HG02759 (cell line): Measurements from ENCODE around the gene SCN1A.

Experiments used
- ATAC-seq: cut with Tn5 transposase; IDR thresholded peaks from one replicate; pipeline ENCODE4 v1.9.1; 2021; ENCODE audit warnings: mild to moderate bottlenecking, moderate library complexity; ENCODE audit not compliant: unreplicated experiment

The SCN1A gene

DNA sequence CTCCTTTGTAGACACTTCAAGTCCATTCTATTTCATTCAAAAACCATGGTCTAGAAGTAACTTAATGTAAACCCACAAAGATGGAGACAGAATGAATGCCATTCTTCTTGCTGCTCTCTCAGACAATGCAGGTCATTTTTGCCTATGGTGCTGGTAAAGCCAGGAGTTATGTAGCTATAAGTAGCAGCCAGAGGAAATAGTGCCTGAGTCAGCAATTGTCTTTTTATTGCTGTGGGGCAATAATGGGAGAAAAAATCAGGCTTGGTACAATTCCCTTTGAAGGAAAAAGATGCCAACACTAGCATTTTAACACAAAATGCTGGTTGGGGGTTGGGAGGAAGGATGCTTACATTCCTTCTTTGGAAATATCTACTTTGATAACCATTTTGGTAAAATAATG, 43.5 kb downstream of the SCN1A start:
- no peak for ATAC-seq

DNA sequence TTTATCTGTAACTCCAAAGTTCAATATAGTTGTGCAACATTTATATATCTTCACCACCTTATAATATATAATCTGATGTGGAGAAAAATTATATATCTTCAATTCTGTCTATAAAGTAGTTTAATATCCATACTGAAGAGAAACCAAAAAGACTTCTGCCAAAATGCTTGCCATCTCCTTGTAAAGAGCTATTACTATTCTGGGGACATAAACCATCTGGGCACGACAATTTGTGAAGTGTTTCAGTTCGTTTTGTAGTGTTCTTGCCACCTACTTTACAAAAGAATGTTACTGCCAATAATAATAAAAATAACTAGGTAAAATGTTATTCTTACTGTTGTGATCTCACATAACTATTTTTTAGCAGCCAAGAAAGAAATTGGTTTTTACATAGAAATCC, 45.1 kb downstream of the SCN1A start:
- ATAC-seq: no peak

- ATAC-seq: no peak
Observed at GRCh38 chr2:166081852-166082251, 46.0 kb downstream of the SCN1A start.

DNA sequence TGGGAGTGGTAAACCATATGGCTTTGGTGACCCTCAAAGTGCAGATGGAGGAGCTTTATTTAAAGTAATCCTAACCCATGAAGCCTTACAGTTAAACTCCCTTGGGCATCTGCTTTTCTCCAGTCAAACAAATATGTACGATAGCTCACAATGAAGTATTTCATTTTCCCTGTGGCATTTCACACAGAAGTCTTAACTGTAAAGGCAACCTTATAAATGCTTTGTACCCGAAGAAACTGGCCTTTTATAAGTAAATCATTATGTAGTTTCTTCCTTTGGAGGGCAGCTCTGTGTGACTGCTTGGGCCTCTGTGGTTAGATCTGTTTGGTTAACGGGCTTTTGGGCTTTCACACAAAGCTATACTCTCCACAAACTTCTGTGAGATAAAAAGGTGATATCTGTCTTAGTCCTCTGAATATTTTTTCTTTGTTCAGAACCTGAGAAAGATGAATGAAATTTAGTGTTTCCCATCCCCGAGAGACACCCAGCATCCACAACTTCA, 46.6 kb downstream of the SCN1A start:
- ATAC-seq: no peak

DNA sequence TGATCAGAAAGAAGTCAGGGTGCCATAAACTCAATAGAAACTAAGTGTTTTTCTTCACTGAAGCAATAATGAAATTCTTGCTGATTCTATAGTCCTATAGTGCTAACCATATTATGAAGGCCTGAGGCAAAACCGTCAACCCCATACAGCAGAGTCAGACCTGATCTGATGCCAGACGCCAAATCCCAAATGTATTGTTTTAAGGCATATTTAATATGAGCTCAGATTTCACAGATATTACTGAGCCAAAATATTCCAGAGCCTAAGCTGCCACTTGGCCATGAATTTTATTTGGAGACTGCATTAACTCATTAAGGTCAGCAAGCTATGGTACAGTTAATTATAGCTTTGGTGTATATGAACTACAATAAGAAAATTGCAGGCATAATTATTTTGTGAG, 53.4 kb downstream of the SCN1A start:
- no peak for ATAC-seq

GRCh38 chr2:166074011-166074410, 53.8 kb downstream of the SCN1A start:
- no peak for ATAC-seq

GRCh38 chr2:166070231-166070630, 57.6 kb downstream of the SCN1A start:
- no peak for ATAC-seq

- no peak for ATAC-seq
Observed at GRCh38 chr2:166068981-166069380, 58.8 kb downstream of the SCN1A start.

GRCh38 chr2:166067229-166067628, 60.6 kb downstream of the SCN1A start:
- ATAC-seq: no peak

DNA sequence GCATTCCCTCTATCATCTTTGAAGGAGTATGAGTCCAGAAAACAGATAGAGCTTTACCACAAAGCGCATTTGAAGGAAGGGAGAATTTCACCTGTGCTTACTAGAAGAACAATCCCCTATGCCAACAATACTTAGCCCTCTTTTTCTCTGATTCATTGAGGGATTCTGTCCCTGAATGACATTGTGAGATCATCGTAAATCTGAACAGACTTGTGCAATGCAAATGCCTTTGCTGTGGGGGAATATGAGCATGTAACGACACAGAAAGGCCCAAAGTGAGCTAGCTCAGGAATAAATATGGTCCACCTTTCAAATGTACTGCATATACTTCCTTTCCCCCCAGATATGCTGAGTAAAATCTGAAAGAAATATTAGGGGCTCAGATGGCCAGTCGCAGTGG, 67.6 kb downstream of the SCN1A start:
- no peak for ATAC-seq

DNA sequence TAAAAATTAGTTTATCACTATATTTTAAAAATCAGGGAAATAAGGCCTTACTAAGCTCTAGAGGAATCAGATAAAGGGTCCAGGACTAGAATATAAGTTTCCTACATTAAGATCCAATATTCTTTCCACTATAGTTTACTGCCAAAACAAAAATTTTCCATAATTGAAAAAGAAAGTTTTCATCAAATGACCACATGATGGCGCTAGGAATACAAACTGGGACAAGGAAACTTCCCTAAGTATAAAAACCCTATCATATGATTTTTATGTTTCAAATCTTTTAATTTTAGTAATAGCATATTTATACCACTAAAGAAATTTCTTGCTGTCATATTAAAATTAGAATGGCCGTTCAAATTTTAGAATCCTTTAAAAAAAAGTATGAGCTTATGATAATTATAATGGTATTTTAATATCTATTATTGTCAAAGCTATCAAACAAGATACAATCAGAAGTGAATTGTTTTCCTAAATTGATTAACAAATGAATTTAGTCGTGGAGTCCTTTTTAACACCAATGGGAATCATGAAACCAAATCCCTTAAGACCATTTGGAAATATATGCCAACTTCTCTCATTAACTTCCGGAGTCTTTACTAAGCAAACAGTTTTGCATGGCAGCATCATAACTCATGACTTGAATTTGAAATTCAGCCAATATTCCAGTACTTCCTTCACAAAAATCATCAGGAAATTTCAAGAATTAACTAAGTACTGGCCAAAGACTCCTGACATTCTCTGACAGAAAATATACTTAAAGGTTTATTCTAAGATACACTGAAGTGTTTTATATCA, 70.3 kb downstream of the SCN1A start:
- ATAC-seq: no peak

DNA sequence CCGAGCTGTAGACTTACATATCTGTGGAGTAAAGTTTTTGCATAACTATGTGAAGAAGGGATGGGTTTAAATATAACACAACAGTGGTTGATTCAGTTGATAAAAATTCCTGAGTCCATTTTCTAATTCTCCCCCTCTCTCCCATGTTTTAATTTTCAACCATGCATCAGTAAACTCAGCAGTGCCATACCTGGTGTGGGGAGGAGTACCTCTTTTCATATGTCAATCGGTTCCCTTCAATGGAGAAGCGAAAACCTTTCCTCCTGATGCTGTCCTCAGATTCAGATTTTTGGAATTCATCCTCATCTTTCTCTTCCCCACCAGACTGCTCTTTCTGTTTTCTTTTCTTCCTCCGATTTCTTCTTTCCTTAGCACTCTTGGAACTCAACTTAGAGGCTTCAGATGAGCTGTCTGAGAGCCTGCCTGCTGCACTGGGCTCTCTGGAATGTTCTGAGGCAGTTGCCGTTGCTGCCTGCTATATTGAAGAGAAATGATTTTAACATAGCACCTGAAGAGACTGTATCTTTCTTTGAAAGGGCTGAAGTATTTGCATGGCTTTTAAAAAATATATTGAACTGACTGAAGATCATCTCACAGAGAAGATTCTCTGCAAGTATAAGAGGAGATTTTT, 82.9 kb downstream of the SCN1A start:
- ATAC-seq: no peak

DNA sequence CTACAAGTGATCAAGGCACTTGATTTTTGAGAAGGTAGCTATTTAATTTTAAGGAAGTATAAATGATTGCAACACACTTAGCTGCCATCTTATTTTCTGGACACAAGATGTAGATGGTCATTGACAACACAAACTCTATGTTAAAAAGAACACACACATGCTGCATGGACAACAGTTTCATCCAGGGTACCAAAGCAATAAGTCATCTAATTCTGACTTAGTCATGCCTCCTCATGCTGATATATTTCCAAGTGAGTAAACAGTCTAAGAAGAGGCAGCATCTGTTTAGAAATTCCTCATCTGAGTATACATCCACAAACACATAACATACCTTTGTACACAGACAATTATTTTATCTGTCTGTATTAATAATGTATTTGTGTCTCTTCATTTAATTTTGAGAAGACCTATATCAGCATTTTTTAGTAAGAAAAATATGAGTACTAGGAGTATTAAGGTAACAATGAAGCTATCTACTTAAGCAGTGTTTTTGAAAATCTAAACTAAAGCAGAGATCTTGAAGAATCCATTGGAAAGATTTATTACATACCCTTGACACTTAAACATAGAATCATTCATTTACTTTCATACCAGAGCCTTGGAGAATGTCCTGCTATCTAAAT, 84.9 kb downstream of the SCN1A start:
- no peak for ATAC-seq

DNA sequence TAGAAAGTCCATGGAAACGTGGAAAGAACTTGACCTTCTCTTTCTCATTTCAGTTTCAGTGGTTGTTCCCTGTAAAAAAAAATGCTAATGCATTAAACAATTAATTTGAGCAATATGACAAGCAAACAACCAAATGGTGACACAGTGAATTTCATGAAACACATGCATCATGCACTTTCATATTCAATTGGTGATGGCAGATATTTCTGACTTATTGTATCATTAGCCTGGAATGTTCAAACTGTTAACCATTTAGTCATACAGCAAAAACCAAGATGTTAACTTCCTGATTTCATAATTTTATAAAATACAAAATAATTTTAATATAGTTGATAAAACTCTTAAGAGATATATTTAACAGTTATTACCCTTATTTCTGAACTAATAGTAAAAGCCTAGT, 85.5 kb downstream of the SCN1A start:
- ATAC-seq: no peak

- ATAC-seq: no peak
Observed at GRCh38 chr2:166041613-166042012, 86.2 kb downstream of the SCN1A start.

- no peak for ATAC-seq
Observed at GRCh38 chr2:166032361-166032760, 95.5 kb downstream of the SCN1A start.

DNA sequence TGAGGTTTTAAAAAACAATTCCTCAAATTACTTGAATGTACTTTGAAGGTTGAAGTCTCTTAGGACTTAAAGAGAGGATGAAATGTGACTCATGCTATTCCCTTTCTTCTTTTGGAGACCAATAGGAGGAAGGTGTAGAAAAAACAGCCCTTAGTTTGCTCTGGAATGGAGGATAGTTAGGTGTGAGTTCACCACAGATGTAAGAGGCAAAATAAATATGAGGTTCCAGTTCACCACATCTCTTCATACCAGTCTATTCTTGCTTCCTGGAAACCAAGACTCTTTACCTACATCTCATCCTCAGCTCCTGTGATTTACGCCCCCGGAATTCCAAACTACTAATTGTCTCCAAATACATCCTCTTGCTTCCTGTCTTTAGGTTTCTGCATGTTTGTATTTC, 96.8 kb downstream of the SCN1A start:
- no peak for ATAC-seq

- no peak for ATAC-seq
Observed at GRCh38 chr2:166025313-166025712, 102.5 kb downstream of the SCN1A start.

DNA sequence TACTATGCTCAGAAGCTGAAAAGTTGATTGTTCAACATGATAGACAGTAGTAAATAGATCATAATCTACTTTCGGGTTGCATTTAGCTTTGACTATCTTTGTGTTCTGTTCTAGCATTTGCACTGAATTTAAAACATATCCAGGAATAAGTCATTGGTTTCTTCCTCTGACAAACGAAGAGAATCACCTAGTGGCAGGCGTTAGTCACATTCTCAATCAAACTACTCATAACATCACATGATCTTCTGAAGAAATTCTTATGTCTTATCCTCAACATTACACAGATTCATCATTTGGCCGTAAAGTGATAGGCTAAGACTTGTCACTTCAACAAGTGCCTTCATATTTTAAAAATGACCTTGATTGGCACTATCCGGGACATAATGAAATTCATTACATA, 110.6 kb downstream of the SCN1A start:
- no peak for ATAC-seq

- no peak for ATAC-seq
Observed at GRCh38 chr2:166013878-166014277, 113.9 kb downstream of the SCN1A start.

- ATAC-seq: no peak
Observed at GRCh38 chr2:166011660-166012059, 116.2 kb downstream of the SCN1A start.

DNA sequence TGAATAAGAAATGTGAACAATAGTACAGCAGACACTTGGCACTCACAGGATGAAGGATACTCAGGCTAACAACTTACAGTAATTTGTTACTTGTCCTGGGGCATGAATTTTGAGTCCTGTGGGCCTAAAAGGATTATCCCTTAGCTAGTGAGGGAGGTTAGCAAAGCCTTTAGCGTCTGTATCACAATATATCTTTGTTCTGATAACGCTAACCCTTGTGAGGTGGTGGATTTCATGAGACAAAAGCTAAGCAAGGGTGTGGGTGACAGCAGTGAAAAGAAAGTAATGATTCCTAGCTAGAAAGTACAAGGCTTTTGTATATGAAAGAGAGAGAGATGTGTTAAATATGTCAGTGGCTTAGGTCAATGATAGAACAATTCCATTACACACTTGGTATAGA, 127.4 kb downstream of the SCN1A start:
- ATAC-seq: no peak
